Activated CD4-positive, CD25-positive, alpha-beta regulatory T cell treated with anti-CD3 and anti-CD28 coated beads, Interleukin-2, amount 50 U/mL, for 24 hours (primary cell): ENCODE results near the gene SLC2A9.

Experiments
- ATAC-seq, 2 donors: fragments of 150-1000 bp; cut with Tn5 transposase; one replicate each; pipeline ENCODE4 v1.10.0; 2021; ENCODE audit warnings: mild to moderate bottlenecking in 1 of 2, moderate library complexity in 1 of 2

Gene SLC2A9

GRCh38 chr4:9880406-9881197 is 140.7 kb downstream of the SLC2A9 start:
- ATAC-seq = no peak

- ATAC-seq = no peak
Observed at GRCh38 chr4:9877123-9877522, 144.2 kb downstream of the SLC2A9 start.

- no peak for ATAC-seq
Observed at GRCh38 chr4:9875516-9875915, 145.8 kb downstream of the SLC2A9 start.

- ATAC-seq = no peak
Observed at GRCh38 chr4:9874385-9874784, 146.9 kb downstream of the SLC2A9 start.

GRCh38 chr4:9870165-9870790 is 151.0 kb downstream of the SLC2A9 start:
- ATAC-seq = no peak

GRCh38 chr4:9867751-9868425 is 153.4 kb downstream of the SLC2A9 start:
- no peak for ATAC-seq

GRCh38 chr4:9866931-9867330 is 154.4 kb downstream of the SLC2A9 start:
- no peak for ATAC-seq

GRCh38 chr4:9861561-9861960 is 159.7 kb downstream of the SLC2A9 start:
- no peak for ATAC-seq

GRCh38 chr4:9859810-9860209 is 161.5 kb downstream of the SLC2A9 start:
- no peak for ATAC-seq

GRCh38 chr4:9849538-9849920 is 171.8 kb downstream of the SLC2A9 start:
- ATAC-seq = no peak

GRCh38 chr4:9847968-9848748 is 173.1 kb downstream of the SLC2A9 start:
- ATAC-seq = no peak

GRCh38 chr4:9845791-9846493 is 175.4 kb downstream of the SLC2A9 start:
- no peak for ATAC-seq

- ATAC-seq = no peak
Observed at GRCh38 chr4:9841072-9841471, 180.2 kb downstream of the SLC2A9 start.

GRCh38 chr4:9835430-9835829 is 185.9 kb downstream of the SLC2A9 start:
- ATAC-seq = no peak

- no peak for ATAC-seq
Observed at GRCh38 chr4:9833421-9833820, 187.9 kb downstream of the SLC2A9 start.

- no peak for ATAC-seq
Observed at GRCh38 chr4:9832640-9833039, 188.7 kb downstream of the SLC2A9 start.

GRCh38 chr4:9826551-9826950 is 194.7 kb downstream of the SLC2A9 start:
- ATAC-seq = no peak

GRCh38 chr4:9825049-9825448 is 196.2 kb downstream of the SLC2A9 start:
- ATAC-seq = peak; percentile 36 to 48

GRCh38 chr4:9820343-9820742 is 201.0 kb downstream of the SLC2A9 start:
- no peak for ATAC-seq

GRCh38 chr4:9816285-9816684 is 205.0 kb downstream of the SLC2A9 start:
- no peak for ATAC-seq

- no peak for ATAC-seq
Observed at GRCh38 chr4:9812501-9813340, 208.6 kb downstream of the SLC2A9 start.

GRCh38 chr4:9811806-9812205 is 209.5 kb downstream of the SLC2A9 start:
- no peak for ATAC-seq
